LHCN-M2 (cell line): Measurements from ENCODE around the gene LSS. TPM values are rescaled to one million over a fixed set of nuclear protein-coding genes. Genes with fewer than 3 reads are reported as not detected.

Experiments
- DNase-seq: peaks from one replicate; pipeline ENCODE4 v3.0.0-alpha.2; 2012; ENCODE audit warnings: low read depth
- total RNA-seq: library from RNA; depleted of rRNA; stranded (reverse); fragments of >200 nt; gene quantifications from 2 replicates; pipeline ENCODE4 v1.2.3, GENCODE V29; 2014

Gene LSS
- total RNA-seq, 1 experiment from 2014 or later: 65.3 TPM

DNA sequence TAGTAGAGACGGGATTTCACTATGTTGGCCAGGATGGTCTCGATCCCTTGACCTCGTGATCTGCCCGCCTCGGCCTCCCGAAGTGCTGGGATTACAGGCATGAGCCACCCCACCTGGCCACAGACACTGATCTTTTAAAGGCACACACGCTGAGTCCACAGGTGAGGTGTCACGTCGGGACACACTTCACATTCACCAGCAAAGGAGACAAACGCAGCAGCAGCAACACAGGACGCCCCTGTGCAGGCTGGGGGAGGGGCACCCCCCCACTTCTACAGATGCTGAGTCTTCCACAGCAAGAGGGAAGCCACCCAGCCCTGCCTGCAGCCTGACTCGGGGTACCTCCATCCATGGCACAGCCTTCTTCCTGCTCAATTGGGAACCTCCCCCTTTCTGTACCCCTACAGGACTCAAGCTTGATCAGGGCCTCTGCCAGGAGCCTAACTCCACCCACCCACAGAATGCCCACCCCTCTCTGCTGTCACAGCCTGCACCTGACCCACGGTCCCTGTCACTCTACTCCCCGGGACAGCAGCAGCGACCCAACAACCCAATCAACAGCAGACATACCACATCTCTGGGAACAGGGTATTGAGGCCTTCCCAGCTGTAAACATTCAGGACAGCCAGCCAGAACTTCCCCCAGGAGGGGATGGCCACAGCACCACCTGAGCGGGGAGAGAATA, 9.5 kb downstream of the LSS start:
- DNase-seq: no peak

GRCh38 chr21:46217511-46218196, 10.9 kb downstream of the LSS start:
- DNase-seq: no peak

- DNase-seq: no peak
These were observed 12.3 kb downstream of the LSS start for GRCh38 chr21:46216132-46216747.

DNA sequence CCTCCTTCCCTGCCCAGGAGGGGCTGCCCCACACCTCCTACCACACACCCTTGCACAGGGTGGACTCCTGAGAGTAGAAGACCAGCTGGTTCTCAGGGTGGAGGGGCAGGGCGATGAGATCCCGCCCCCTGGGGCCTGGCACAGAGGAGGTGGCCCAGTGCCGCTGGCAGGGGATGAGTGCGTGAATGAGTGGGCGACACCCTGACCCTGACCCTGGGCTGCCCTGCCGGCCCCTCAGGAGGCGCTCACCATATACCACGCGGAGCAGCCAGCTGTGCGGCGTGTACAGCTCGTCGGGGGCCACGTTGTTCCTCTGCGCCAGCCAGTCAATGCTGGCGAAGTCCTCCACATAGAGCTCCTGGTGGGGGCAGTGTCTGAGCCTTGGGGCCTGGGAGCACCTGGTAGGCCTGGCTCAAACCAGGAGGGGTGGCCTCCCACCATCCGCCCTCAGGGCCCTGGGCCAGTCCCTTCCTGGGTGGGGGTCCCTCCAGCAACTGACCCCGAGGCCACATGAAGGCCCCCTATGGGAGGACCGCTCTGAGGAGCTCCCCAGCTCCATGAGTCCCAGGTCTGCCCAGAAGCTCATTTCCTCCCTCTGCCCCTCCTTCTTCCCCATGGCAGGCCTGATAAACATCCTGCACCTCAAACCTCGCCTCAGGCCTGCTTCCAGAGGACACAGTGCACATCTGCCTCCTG, 13.0 kb downstream of the LSS start:
- DNase-seq: no peak

- DNase-seq: no peak
These were observed 13.9 kb downstream of the LSS start for GRCh38 chr21:46214478-46215340.

DNA sequence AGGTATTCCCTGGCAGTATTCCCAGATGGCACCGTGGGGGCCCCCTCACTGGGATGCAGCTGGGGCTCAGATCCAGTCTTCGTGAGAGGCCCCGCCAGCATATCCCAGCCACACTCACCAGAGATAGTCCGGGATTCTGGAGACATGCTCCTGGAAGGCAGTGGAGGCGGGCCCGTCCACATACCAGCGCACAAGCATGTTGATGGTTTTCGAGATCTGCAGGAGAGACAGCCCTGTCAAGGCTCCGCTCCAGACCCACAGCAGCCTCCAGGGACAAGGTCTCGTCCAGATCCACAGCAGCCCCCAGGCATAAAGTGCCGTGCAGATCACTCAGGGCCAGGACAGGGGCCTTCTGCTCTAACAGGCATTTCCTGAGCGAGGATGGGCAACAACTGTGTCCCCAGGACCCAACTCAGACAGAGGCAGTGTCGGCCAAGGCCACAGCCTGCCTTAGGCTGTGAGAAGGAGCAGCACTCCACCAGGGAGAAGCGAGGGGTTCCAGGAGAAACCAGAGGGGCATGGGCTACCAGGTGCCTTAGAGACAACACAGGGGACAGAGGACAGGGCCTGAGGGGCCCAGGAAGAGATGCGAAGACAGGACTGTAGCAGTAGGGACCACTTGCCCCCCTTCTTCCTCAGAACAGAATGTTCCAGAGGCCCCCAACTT, 14.8 kb downstream of the LSS start:
- DNase-seq: no peak

GRCh38 chr21:46212721-46213484, 15.7 kb downstream of the LSS start:
- DNase-seq: no peak

DNA sequence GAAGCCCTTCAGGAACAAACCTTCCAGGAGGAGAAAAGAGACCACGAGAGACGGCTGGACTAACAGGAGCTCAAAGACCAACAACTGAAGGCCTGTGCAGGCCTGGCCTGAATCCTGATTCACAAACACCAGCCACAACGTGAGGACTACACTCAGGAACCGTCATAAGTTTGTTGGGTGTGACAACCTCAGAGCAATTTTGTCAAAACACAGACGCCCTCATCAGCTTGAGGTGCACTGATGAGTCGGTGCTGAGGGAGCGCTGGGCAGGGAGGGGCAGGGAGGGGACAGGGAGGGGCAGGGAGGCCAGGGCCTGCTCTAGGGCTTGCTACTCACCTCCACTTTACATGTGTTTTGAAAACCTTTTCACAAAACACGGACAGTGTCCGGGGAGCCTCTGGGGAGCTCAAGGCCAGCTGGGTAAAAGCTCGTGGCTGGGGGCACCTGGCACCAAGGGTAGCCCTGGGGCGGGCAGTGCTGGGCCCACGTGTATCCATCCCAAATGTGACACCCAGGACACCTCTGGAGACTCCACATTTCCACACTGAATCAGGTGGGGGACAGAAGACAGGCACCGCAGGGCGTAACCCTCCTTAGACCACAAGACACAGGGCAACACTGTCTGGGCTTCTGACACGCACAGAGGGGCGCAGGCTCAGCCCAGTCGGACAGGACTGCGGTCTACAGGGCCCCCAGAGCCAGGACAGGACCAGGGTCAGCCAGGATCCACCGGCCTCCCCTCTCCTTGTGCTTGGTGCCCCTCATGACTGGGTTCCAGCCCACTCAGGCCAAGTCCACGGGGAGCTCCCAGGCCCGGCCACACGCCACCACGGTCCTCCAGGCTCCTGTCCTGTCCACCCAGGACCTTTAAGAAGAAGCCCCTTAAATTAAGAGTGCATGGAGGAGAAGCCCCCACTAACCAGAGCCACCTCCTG, 16.5 kb downstream of the LSS start:
- DNase-seq: no peak

DNA sequence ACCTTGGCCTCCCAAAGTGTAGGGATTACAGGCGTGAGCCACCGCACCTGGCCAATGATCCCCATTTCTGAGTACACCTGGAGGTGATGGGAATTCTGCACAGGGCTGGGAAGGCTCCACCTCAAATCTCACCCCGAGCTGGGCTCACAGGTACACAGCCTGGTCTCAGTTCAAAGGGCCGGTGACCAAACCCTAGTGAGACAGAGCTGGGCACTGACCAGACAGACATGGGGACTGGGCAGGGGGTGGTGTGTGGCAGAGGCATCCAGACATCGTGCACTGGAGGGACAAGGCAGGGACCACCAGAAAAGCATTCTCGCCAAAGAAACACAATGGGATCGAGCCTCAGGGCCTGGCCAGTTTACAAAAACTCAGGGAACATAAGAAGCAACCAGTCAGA, 17.2 kb downstream of the LSS start:
- DNase-seq: no peak

DNA sequence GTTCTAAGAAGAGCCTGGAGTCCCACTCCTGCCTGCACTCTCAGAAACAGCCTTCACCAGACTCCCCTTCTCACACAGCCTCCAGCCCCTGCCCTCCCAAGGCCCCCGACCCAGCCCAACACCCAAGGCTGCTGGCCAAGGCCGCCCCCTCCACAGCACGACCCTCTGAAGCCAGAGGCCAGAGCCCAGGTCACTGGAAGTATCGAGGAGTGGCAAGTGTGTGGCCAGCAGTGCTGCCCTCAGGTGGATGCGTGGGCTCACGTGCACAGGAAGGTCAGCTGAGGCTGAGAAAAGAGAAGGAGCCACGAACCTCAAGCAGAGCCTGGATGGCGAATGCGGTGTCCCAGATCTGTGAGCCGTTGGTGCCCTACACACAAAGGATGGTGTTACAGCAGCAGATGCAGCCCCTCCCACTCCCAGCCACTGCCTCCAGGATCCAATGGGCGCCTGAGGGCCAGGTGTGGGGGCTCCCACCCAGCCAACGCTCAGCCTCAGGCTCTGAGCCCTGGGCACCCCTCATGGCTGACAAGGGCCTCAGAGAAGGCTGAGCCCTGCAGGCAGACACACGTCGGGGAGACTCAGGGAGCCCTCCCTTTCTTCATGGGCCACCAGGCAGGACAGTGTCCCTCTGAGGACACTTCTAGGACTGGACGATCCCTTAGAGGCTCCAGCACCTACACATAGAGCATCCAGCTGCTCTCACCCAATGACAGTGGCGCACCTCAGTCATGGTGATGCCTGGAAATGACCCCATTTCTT, 18.0 kb downstream of the LSS start:
- DNase-seq: no peak

GRCh38 chr21:46208761-46209721, 19.5 kb downstream of the LSS start:
- no peak for DNase-seq

DNA sequence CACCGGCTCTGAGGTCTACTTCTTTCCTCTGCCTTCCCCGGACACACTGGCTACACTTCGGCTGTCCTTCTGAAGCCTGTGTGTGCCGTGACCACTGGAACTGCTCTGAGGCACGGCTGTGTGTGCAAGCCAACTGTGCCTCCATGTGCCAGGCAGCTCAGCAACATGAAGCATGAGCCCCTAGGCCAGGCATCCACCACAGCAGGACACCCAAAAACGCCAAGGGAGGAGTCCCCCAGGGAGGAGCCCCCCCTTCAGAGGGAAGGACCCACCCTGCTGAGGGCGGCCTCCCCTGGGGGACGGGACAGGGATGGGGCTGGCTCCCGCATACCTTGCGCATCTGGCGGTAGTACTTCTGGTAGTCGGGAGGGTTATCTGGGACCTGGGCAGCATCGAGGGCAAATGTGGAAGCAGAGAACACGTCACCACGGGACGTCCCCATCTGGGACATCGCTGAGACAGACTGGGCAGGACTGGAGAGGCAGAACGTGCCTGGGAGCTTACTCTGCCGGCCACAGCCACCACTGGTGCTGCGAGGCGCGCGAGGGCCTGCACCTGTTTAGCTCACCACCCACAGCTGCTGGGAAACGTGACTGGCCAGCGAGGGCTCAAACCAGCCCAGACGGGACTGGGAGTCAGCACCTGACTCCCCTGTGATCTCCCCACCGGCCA, 20.5 kb downstream of the LSS start:
- no peak for DNase-seq

- DNase-seq: no peak
These were observed 21.3 kb downstream of the LSS start for GRCh38 chr21:46207006-46207919.

DNA sequence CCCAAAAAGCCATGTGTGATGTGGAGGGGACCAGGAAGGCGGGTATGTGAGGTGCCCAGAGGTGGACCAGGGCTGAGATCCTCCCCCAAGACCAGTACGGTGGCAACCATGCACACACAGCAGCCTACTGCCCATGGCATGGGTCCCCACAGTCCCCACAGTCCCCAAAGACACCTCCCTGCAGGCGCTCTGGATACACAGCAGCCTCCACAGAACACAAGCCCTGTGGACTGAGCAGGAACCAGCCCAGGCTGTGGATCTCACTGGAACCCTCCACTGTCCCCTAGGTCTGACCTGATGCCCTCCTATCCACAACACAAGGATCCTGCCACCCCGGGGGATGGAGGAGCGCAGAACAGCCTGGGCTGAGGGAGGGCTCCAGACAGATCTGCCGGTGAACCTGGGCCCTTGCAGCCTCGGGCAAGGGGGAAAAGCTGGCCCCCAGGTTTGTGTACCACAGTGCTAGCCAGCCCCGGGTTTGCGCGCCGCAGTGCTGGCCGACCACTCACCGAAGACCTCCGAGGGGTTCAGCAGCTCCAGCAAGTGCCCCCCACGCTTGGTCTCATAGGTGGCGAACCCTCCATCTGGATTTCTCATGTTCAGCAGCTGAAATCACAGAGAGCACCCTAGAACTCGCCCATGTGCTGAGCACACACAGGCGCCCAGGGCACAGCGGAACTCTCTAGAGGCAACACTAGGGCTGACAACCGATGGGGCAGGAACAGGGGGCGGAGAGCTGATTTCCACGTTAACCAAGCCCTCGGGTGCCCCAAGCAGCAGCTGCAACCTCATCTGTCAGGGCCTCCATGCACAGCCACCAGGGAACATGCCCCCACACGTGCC, 22.2 kb downstream of the LSS start:
- DNase-seq: no peak
